K562 (cell line): ENCODE results near the gene KCND1. TPM values are rescaled to one million over a fixed set of nuclear protein-coding genes. Genes with fewer than 3 reads are reported as not detected.

Experiments used
- CHCHD3 ChIP-seq: fragments of 250-450 bp; sonication (Bioruptor Pico); IDR thresholded peaks from 2 replicates; pipeline ENCODE4 v2.1.2; 2022; ENCODE audit warnings: mild to moderate bottlenecking
- EP300 ChIP-seq: IDR thresholded peaks from 2 replicates; pipeline ENCODE4 v1.6.1; 2012; ENCODE audit warnings: low read length, improper control_type of control experiment
- FOXA3 ChIP-seq, 2 experiments: fragments of 450-650 bp in 1 of 2; sonication (generic) in 1 of 2; formaldehyde crosslinking; IDR thresholded peaks in 1 of 2; conservative IDR thresholded peaks in 1 of 2; 2 replicates each; pipeline versions ENCODE4 v1.4.0 to v1.8.0; 2020 to 2022; ENCODE audit warnings: mild to moderate bottlenecking in 2 of 2, missing genetic modification reagents in 1 of 2
- FOXP1 ChIP-seq: sonication (generic); formaldehyde crosslinking; IDR thresholded peaks from 2 replicates; pipeline ENCODE4 v1.8.0; 2022; ENCODE audit warnings: mild to moderate bottlenecking, missing genetic modification reagents
- HNRNPL ChIP-seq: fragments of 200-400 bp; formaldehyde crosslinking; IDR thresholded peaks from 2 replicates; pipeline ENCODE4 v1.6.1; 2017; ENCODE audit warnings: low read depth, mild to moderate bottlenecking, low read length
- KLF6 ChIP-seq: fragments of 250-450 bp; sonication (Bioruptor Pico); IDR thresholded peaks from 2 replicates; pipeline ENCODE4 v1.4.0; 2020; ENCODE audit warnings: mild to moderate bottlenecking, moderate library complexity, borderline replicate concordance
- MBD1 ChIP-seq: fragments of 250-450 bp; sonication (Bioruptor Pico); IDR thresholded peaks from 2 replicates; pipeline ENCODE4 v1.8.0; 2022; ENCODE audit warnings: inconsistent platforms
- MITF ChIP-seq: IDR thresholded peaks from 2 replicates; pipeline ENCODE4 v1.6.1; 2014; ENCODE audit warnings: antibody characterized with exemption
- MYBL2 ChIP-seq, 2 experiments: fragments of 450-650 bp in 1 of 2; sonication (generic) in 1 of 2; formaldehyde crosslinking in 1 of 2; IDR thresholded peaks; 2 replicates each; pipeline versions ENCODE4 v1.6.1 to v1.8.1; 2017 to 2022; ENCODE audit warnings: borderline replicate concordance in 1 of 2, inconsistent platforms in 1 of 2, low read depth in 1 of 2, mild to moderate bottlenecking in 1 of 2, missing genetic modification reagents in 1 of 2, moderate library complexity in 1 of 2
- NR2C2 ChIP-seq, 2 experiments: fragments of 200-800 bp in 1 of 2; sonication (Bioruptor generic) in 1 of 2; sonication (generic) in 1 of 2; formaldehyde crosslinking in 1 of 2; IDR thresholded peaks; 2 replicates each; pipeline versions ENCODE4 v1.6.1 to v1.8.0; 2016 to 2022; ENCODE audit warnings: mild to moderate bottlenecking in 1 of 2, missing compliant biosample characterization in 1 of 2, missing genetic modification characterization in 1 of 2, missing genetic modification reagents in 1 of 2
- PYGO2 ChIP-seq: fragments of 450-650 bp; IDR thresholded peaks from 2 replicates; pipeline ENCODE4 v1.6.1; 2016; ENCODE audit warnings: mild to moderate bottlenecking, missing genetic modification characterization, moderate library complexity, missing compliant biosample characterization
- RFX7 ChIP-seq: fragments of 250-450 bp; sonication (Bioruptor Pico); IDR thresholded peaks from 2 replicates; pipeline ENCODE4 v1.5.1; 2021; ENCODE audit warnings: mild to moderate bottlenecking
- SMC3 ChIP-seq: conservative IDR thresholded peaks from 2 replicates; pipeline ENCODE4 v1.6.1; 2011; ENCODE audit warnings: low read depth, low read length, improper control_type of control experiment; ENCODE audit not compliant: insufficient read depth
- SOX6 ChIP-seq: fragments of 450-650 bp; IDR thresholded peaks from 2 replicates; pipeline ENCODE4 v1.6.1; 2014; ENCODE audit warnings: mild to moderate bottlenecking
- SRSF3 ChIP-seq: fragments of 200-400 bp; formaldehyde crosslinking; IDR thresholded peaks from 2 replicates; pipeline ENCODE4 v1.6.1; 2016; ENCODE audit warnings: mild to moderate bottlenecking, low read length, moderate library complexity; ENCODE audit not compliant: insufficient read depth
- STAT5B ChIP-seq: fragments of 250-450 bp; sonication (Bioruptor Pico); IDR thresholded peaks from 2 replicates; pipeline ENCODE4 v1.8.0; 2021; ENCODE audit warnings: mild to moderate bottlenecking, inconsistent platforms
- TAL1 ChIP-seq: fragments of 450-650 bp; IDR thresholded peaks from 2 replicates; pipeline ENCODE4 v1.6.1; 2016; ENCODE audit warnings: mild to moderate bottlenecking
- TBL1XR1 ChIP-seq, 2 experiments: IDR thresholded peaks; 2 replicates each; pipeline ENCODE4 v1.6.1; 2012; ENCODE audit warnings: improper control_type of control experiment in 2 of 2, low read length in 2 of 2, mild to moderate bottlenecking in 1 of 2
- ZBTB17 ChIP-seq: fragments of 450-650 bp; formaldehyde crosslinking; IDR thresholded peaks from 2 replicates; pipeline ENCODE4 v1.4.0; 2020; ENCODE audit warnings: mild to moderate bottlenecking
- ZKSCAN8 ChIP-seq: fragments of 200-800 bp; sonication (Bioruptor generic); IDR thresholded peaks from 2 replicates; pipeline ENCODE4 v1.6.1; 2016; ENCODE audit warnings: missing genetic modification characterization, missing compliant biosample characterization
- ZNF124 ChIP-seq: sonication (generic); formaldehyde crosslinking; IDR thresholded peaks from 2 replicates; pipeline ENCODE4 v1.8.1; 2022; ENCODE audit warnings: missing genetic modification reagents
- ZNF75A ChIP-seq: fragments of 450-650 bp; formaldehyde crosslinking; IDR thresholded peaks from 2 replicates; pipeline ENCODE4 v1.4.0; 2020; ENCODE audit warnings: mild to moderate bottlenecking
- ZNF766 ChIP-seq: fragments of 200-800 bp; sonication (Bioruptor generic); conservative IDR thresholded peaks from 2 replicates; pipeline ENCODE4 v1.6.1; 2016; ENCODE audit warnings: missing genetic modification characterization, missing compliant biosample characterization
- polyA plus RNA-seq, 8 experiments: library from polyadenylated mRNA; depleted of rRNA in 4 of 8; stranded (reverse) in 5 of 8; unstranded in 3 of 8; fragments of >200 nt; fragmentation: Nextera tagmentation in 2 of 8; fragmentation: Illumina TruSeq in 1 of 8; extraction: Ambion mirVana in 2 of 8; extraction: Trizol in 1 of 8; gene quantifications; 2 replicates each; pipeline versions ENCODE4 v1.2.1 to v1.2.3, GENCODE V29; 2011 to 2014; ENCODE audit warnings: inconsistent platforms in 1 of 8, missing spikeins in 1 of 8
- total RNA-seq, 7 experiments: library from RNA; depleted of rRNA in 6 of 7; stranded (reverse); fragments of >200 nt in 6 of 7; fragmentation: Illumina TruSeq in 2 of 7; extraction: Trizol in 2 of 7; gene quantifications; 2 replicates each; pipeline versions ENCODE4 v1.2.1 to v1.2.3, GENCODE V29; 2011 to 2021; ENCODE audit warnings: low replicate concordance in 1 of 7
- TF ChIP-seq, protein P1 (sequence below): IDR thresholded peaks from 2 replicates; pipeline ENCODE4 v1.6.1; 2016; ENCODE audit warnings: missing genetic modification characterization, missing compliant biosample characterization

KCND1 gene
- total and polyA plus RNA-seq, 9 of the 15 experiments (the other 6 are each of a cell fraction or from before 2014, with no cell fraction given): 0.06 to 0.83 (median 0.39) TPM; not detected in 1

DNA sequence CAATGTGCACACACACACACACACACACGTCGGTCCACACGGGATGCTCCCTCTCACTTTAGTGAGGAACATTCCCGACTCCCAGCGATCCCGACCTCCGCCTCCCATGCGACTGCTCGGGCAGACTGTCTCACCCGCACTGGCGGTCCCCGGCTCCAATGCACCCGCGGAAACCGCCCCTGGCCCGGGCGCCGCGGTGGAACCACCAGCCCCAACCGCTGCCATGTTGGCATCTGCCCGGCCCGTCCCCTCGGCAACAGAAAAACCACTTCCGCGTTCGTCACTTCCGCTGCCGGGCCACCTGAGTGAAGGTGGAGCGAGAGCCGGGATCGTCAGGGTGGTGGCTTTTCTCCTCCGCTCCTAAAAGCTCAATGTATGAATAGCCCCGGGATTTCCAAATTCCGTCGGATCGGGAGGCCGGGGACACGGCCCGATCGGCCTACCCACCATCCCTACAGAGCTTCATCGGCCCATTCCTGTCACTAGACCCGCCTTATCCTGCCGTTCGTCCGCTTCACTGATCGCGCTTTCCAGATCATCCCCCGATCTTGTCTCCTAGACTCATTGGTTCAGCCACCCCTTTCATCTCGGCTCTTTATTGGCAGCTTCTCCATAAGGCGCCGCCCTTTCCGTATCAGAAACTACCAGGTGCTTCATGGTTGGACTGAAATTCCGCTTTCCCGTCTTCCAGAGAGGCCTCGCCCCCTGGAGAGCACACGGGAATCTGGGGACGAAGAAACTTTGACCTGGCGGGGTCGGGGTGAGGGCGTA is 60.0 kb downstream of the KCND1 start, which contains the start of gene SLC35A2 (continued):
- TF ChIP-seq, protein P1, sequence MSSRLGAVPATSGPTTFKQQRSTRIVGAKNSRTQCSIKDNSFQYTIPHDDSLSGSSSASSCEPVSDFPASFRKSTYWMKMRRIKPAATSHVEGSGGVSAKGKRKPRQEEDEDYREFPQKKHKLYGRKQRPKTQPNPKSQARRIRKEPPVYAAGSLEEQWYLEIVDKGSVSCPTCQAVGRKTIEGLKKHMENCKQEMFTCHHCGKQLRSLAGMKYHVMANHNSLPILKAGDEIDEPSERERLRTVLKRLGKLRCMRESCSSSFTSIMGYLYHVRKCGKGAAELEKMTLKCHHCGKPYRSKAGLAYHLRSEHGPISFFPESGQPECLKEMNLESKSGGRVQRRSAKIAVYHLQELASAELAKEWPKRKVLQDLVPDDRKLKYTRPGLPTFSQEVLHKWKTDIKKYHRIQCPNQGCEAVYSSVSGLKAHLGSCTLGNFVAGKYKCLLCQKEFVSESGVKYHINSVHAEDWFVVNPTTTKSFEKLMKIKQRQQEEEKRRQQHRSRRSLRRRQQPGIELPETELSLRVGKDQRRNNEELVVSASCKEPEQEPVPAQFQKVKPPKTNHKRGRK (tag): no peak
- TF ChIP-seq KLF6 (CRISPR knock-in tag): no peak
- TF ChIP-seq MYBL2 (IDR thresholded peaks at IDR 0.05; ENCODE audit: low read depth): no peak
- TF ChIP-seq MYBL2 (CRISPR knock-in tag; IDR thresholded peaks at IDR 0.05; ENCODE audit: borderline replicate concordance): no peak
- no peak for TF ChIP-seq ZNF766 (CRISPR knock-in tag)
- TF ChIP-seq SRSF3: no peak
- TF ChIP-seq NR2C2 (CRISPR knock-in tag; IDR thresholded peaks at IDR 0.05): no peak
- TF ChIP-seq NR2C2 (tag; IDR thresholded peaks at IDR 0.05): peak; percentile 94
- TF ChIP-seq MBD1: no peak
- no peak for TF ChIP-seq TBL1XR1 (IDR thresholded peaks at IDR 0.05; ENCODE audit: low read length in 2 of 2)
- no peak; the same call in 1 of the 2 replicates for TF ChIP-seq ZNF75A (CRISPR knock-in tag)
- peak; percentile 49 for TF ChIP-seq RFX7 (CRISPR knock-in tag)
- no peak for TF ChIP-seq FOXA3 (CRISPR knock-in tag; conservative IDR thresholded peaks at IDR 0.05 in 1 of 2, IDR thresholded peaks at IDR 0.05 in 1 of 2)
- TF ChIP-seq HNRNPL: no peak
- 0 out of 2 replicates have a peak, but pooled peaks have one; percentile 16 for TF ChIP-seq TAL1
- TF ChIP-seq SOX6: no peak
- no peak for TF ChIP-seq ZNF124 (CRISPR knock-in tag)
- TF ChIP-seq PYGO2 (tag): no peak
- 0 out of 2 replicates have a peak, but pooled peaks have one; percentile 0 for TF ChIP-seq EP300
- TF ChIP-seq STAT5B: no peak
- TF ChIP-seq ZBTB17 (CRISPR knock-in tag): 0 out of 2 replicates have a peak, but pooled peaks have one; percentile 51
- TF ChIP-seq SMC3: no peak
- no peak for TF ChIP-seq MITF
- TF ChIP-seq FOXP1 (CRISPR knock-in tag): no peak
- no peak; the same call in 1 of the 2 replicates for TF ChIP-seq CHCHD3 (CRISPR knock-in tag)
- no peak for TF ChIP-seq ZKSCAN8 (CRISPR knock-in tag)
